Right hindlimb (tissue), 1 donor: Measurements from ENCODE around the gene GUCY2C.

Experiments
- DNase-seq: peaks from one replicate; pipeline ENCODE4 v3.0.0-alpha.2; 2018

The GUCY2C gene

DNA sequence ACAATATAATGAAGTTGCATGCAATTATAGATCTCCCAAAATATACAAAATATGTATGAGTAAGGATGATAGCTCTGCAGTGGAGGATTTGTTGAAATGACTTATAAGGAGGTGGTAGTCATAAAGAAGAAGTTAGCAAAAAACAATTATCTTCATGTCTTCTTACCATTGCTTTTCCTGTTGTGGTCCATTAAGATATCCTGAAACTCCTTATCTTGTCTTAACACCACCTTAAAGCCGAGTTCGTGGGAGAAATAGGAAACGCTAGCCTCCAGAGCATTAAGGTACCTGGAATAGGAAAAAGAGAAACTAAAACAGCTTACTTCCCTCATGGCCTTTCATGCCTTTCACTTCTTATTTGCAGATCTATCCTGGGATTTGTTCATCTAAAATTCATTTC is 15.2 kb downstream of the GUCY2C start:
- no peak for DNase-seq

DNA sequence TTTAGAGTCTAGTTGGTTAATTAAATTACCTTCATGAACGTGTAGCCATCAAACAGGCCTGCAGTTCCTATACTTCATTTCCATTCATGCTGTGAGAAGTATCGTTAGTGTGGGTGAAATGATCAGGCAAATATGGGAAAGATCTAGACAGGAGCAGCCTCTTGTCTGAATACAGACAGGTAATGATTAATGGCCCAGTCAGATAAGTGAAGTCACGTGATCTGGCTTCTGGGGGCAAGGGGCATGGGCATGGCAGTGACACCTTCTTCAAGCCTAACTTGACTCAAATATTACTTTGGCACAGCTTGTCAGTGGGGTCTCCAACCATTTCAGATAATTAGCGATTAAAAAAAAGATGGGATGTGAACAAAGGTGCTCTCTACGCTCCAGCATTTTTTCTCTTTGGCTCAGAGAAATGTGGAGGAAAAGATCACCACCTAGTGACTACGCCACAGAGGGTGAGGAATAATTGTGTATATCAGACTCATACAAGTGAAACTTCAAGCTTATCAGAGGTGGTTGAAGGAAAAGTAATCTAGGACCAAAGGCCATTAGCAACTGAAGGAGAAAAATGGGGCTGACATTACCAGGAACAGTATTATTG is 17.8 kb downstream of the GUCY2C start:
- DNase-seq, result no peak

DNA sequence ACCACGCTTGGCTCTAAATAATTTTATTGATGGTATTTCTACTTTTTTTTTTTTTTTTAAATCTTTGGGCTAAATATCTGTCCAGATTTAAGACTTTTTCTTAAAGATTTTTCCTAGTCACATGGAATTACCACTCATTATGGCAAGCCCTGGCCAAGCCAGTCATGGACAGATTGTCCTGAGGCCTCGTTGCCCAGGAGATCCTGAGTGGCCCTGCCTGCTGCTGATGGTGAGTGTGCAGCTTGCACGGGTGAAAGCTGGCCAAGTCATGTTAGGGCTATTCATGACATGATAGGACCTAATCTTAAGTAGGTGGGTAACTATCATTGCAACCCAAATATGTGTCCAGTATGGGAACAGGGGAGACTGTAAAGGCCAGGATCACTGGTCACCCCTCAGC is 27.8 kb downstream of the GUCY2C start:
- no peak for DNase-seq

DNA sequence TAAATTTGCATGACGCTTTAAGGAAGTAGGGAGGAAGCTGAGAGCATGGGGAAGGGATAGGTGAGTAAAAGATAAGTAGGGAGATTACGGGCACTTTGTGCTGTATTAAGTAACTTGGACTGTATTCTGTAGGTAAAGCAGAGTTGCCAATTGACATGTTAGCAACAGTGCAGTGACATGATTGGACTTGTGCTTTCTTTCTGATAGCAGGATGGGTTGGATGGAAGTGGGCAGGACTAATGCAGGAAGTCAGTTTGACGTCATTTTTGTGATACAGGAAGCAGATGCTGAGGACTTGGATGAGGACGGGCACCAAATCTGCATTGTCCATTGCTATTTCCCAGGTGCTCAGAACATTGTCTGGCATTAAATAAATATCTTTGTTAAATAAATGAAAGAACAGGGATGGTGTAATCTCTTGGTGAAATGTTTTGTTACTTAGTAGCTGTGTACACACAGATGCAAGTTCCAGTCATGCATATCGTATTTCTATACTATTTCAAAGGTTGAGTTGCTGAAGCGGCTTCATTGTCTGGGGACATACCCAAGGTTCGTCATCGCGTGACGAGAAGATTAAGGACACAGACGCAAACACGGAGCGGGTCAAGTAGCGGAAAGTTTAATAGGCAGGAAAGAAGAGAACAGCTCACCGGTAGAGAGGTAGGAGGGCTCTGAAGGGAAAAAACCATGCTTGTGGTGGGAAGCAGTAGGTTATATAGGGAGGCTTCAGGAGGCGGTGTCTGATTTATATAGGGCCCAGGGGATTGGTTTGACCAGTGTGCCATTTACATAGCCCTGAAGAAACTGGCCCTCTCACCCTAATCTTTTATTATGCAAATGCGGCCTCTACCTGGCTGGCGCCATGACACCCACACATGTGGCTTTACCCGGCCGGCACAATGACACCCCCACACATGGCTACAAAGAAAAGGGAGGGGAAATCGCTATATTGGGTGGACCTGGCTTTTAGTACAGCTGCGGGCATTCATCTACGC is 30.7 kb downstream of the GUCY2C start:
- DNase-seq, result no peak

GRCh38 chr12:14664434-14665023 is 31.9 kb downstream of the GUCY2C start:
- no peak for DNase-seq

GRCh38 chr12:14663002-14663401 is 33.4 kb downstream of the GUCY2C start:
- no peak for DNase-seq

DNA sequence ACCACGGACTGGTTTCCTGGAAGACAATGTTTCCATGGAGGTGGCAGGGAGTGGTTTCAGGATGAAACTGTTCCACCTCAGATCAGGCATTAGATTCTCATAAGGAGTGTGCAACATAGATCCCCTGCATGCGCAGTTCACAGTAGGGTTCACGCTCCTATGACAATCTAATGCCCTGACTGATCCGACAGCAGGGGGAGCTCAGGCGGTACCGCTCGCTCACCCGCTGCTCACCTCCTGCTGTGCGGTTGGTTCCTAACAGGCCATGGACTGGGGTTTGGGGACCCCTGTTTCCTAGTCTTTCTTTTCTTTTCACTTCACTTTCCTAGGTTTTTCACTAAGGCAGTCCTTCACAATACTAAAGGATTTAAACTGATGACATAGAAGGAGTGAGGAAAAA is 39.6 kb downstream of the GUCY2C start:
- DNase-seq, result no peak

DNA sequence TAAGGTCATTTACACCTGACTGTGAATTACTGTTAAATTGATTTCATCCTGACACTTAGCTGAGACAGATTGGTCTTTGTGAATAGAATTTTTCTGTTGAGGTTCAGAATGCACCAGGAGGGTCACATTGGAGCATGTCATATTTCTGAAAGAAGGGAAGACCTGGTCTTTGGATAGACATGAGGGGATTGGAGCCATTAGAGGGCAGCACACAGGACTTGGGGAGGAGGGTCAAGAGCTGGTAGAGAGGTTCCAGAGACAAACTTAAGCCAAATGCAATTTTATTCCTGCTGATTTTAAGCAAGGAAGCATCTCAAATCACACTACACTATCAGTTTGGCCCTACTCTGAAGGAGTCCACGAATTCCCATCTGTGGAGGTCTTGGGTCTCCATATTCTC is 41.1 kb downstream of the GUCY2C start:
- no peak for DNase-seq

DNA sequence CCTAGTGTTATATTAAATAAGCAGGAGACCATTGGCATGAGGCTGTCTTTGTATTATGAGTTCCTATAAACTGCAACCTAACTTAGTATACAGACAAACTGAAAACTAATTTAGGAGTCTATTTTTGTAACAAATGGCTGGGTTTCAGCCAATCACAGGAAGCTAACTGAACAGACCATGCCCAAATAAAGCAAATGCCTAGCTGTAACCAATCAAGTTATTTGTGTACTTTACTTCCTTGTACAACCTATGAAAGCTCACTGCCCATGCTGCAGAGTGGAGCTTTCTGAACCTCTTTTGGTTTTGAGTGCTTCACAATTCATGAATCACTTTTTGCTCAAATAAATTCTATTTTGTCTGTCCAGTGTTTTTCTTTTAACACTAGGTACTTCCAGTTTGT is 41.6 kb downstream of the GUCY2C start:
- DNase-seq, result no peak

DNA sequence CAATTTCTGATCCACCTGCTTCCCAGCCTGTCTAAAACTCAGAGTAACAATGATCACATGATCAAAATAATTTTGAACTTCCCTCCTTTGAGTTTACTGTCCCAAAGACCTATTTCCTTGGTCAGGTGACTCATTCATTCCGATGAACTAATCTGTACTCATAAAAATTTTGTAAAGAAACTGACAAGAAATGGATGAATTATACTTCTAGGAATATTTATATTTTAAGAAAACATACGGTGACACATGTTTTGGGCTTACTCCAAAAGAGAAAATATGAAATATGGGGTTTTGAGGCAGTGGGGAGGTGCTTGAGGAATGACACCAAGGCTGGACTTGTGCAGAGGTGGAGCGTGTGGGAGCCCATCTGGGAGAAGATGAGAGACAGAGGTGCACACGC is 42.0 kb downstream of the GUCY2C start:
- no peak for DNase-seq

GRCh38 chr12:14652483-14652882 is 43.9 kb downstream of the GUCY2C start:
- DNase-seq, result no peak

DNA sequence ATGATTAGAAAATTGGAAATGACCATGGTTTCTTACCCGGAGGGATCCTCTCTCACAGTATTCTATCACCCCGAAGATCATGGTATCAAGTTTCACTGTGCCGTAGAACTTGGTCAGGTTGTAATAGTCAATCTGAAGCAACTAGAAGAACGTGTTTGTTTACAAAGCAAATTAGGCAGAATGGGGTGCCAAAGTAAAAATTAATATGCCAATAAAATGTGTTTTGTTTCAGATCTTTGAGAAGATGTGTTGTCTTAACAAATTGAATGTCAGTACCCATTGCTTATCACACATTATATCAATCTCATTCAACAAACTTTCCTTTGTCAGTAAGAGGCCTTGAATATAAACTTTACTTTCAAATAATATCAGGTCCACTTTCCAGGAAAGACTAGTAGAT is 45.0 kb downstream of the GUCY2C start:
- DNase-seq, result no peak

GRCh38 chr12:14650789-14651188 is 45.6 kb downstream of the GUCY2C start:
- DNase-seq, result peak; percentile 30

- no peak for DNase-seq
Measured at GRCh38 chr12:14647028-14647750, 49.2 kb downstream of the GUCY2C start.

DNA sequence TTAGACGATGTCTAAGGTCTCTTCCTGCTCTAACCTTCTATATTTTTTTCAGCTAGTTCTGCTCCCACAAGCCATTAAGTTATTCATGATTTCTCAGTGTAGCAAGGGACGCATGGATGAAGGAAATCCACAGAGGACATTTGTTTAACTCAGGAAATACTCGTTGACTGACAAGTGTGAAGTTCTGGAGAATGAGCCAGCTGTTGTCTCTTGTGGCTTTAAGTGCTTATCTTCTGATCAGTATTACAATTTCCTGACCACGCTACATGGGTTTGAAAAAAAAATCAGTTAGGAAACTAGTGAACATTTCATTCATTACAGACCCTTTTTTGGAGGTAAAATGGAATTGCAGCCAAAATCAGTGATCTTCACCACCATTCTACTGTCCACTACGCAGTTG is 53.1 kb downstream of the GUCY2C start:
- DNase-seq, result no peak

DNA sequence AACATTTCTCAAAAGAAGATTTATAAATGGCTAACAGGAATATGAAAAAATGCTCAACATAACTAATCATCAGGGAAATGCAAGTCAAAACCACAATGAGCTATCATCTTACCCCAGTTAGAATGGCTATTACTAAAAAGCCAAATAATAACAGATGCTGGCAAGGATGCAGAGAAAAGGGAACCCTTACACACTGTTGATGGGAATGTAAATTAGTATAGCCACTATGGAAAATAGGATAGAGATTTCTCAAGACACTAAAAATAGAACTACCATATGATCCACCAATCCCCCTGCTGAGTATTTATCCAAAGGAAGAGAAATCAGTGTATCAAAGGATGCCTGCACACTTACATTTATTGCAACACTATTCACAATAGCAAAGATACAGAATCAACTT is 58.3 kb downstream of the GUCY2C start:
- DNase-seq, result no peak

DNA sequence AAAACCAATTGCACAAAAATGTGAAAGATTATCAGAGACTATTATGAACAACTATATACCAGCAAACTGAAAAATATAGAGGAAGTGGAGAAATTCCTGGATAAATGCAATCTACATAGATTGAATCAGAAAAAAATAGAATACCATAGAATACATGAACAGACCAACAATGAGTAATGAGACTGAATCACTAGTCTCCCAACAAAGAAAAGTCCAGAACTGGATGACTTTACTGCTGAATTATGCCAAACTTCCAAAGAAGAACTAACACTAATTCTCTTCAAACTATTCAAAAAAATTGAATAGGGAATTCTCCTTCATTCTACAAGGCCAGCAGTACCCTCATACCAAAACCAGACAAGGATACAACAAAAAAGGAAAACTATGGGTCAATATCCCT is 60.6 kb downstream of the GUCY2C start:
- DNase-seq, result no peak

GRCh38 chr12:14630793-14631192 is 65.6 kb downstream of the GUCY2C start:
- DNase-seq, result no peak

DNA sequence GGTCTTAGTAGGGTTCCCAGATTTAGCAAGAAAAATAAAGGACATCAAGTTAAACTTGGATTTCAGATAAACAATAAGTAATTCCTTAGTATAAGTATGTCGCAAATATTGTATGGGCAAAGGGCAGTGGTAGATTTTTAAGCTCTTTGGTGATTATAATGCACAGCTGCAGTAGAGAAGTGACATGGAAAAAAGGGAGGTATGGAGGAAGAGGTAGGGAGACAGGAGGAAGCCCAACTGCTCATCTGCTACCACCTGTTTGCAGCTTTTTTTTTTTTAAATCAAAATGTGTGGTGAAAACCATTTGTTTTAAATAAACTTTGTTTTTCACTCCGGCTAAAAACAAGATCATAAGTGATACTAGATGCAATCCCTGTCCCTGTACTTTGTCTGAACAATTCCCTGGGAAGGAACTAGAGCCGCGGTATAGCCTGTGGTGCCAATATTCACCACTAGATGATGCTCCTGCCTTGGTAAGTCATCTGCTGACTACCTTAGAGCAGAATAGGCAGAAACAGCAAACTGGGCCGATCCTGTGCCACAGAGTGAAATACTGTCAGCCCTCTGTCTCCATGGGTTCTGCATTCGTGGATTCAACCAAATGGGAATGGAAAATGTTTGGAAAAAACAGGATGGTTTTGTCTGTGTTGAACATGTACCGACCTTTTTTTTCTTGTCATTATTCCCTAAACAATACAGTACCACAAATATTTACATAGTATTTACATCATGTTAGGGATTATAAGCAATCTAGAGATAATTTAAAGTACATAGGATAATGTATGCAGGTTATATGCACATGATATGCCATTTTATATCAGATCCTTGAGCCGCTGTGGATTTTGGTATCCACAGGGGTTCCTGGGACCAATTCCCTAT is 66.3 kb downstream of the GUCY2C start:
- peak; percentile 71 for DNase-seq

DNA sequence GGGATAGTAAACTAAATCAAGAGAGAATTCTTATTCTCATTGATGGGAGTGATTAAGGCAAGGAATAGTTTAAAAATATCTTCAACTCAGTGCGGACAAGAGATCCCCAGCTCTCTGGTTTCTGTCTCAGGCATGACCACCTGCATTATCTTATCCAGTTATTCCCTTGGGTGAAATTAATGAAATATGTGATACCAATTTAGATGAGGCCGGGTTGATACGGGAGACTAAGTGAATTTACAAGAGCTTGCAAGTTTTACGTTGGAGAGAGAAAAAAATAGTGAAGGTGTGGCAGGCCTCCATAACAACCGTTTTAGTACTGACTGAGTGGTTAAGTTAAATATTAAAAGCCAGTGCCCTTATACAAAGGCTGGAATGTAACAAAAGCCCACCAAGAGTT is 67.6 kb downstream of the GUCY2C start:
- no peak for DNase-seq

- DNase-seq, result no peak
Measured at GRCh38 chr12:14621826-14622225, 74.6 kb downstream of the GUCY2C start.
